Measurements from ENCODE around the gene BRINP1.

DNA sequence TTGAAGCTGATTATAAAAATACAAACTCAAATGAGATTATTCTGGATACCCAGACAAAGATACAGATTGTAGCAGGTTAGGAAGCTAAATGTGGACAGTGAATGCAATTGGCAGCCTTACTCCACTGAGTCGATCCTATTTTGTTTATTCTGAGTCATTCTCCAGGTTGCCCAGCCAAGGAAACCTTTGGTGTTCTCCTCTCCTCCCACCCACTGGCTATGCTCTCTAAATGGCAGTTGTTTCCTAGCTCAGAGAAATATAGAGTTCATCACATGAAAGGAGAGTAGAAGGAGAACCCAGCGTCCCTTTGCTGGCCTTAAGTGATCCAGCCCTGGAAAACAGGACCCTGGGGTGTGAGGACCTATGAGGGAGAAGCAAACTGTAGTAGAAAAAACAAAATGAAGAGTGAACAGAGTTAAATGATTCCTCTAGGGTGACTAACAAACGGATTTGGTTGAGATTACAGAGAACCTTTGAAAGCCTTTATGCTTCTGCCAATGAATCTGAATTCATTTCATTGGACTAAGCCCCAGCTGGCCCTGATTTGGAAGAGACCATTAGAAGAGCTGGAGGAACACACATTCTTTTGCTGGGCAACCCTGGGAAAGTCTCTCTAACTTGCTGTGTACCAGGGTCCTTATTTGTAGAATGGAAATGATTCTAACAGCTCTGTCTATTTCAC, 95.1 kb downstream of the BRINP1 start:
- TF ChIP-seq, protein P1, sequence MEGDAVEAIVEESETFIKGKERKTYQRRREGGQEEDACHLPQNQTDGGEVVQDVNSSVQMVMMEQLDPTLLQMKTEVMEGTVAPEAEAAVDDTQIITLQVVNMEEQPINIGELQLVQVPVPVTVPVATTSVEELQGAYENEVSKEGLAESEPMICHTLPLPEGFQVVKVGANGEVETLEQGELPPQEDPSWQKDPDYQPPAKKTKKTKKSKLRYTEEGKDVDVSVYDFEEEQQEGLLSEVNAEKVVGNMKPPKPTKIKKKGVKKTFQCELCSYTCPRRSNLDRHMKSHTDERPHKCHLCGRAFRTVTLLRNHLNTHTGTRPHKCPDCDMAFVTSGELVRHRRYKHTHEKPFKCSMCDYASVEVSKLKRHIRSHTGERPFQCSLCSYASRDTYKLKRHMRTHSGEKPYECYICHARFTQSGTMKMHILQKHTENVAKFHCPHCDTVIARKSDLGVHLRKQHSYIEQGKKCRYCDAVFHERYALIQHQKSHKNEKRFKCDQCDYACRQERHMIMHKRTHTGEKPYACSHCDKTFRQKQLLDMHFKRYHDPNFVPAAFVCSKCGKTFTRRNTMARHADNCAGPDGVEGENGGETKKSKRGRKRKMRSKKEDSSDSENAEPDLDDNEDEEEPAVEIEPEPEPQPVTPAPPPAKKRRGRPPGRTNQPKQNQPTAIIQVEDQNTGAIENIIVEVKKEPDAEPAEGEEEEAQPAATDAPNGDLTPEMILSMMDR (conservative IDR thresholded peaks at IDR 0.05): no peak
- TF ChIP-seq EZH2 (IDR thresholded peaks at IDR 0.05; ENCODE audit: low read depth): no peak
